ENCODE results near the gene GCH1.

DNA sequence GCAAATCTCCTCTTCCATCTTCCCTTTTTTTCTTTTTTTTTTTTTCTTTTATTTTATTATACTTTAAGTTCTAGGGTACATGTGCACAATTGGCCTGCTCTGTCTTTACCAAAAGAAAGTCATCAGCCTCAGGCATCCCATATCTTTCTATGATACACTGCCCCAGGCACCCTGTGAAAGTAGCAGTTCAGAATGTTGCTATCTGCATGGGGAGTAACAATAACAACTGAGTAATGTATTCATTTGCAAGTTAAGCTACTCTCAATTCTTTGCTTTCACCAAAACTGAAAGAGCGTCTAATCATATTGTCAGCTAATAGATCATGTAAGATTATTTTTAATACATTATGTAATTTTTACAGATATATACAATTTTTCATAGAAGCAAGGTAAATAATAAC is 13.5 kb upstream of the GCH1 start:
- TF ChIP-seq, protein P1, sequence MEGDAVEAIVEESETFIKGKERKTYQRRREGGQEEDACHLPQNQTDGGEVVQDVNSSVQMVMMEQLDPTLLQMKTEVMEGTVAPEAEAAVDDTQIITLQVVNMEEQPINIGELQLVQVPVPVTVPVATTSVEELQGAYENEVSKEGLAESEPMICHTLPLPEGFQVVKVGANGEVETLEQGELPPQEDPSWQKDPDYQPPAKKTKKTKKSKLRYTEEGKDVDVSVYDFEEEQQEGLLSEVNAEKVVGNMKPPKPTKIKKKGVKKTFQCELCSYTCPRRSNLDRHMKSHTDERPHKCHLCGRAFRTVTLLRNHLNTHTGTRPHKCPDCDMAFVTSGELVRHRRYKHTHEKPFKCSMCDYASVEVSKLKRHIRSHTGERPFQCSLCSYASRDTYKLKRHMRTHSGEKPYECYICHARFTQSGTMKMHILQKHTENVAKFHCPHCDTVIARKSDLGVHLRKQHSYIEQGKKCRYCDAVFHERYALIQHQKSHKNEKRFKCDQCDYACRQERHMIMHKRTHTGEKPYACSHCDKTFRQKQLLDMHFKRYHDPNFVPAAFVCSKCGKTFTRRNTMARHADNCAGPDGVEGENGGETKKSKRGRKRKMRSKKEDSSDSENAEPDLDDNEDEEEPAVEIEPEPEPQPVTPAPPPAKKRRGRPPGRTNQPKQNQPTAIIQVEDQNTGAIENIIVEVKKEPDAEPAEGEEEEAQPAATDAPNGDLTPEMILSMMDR (IDR thresholded peaks at IDR 0.05) = no peak
- no peak for TF ChIP-seq EP300 (IDR thresholded peaks at IDR 0.05)

All from ovary (tissue), 3 donors.